B cell (primary cell): ENCODE data around the gene RETN. TPM values are rescaled to one million over a fixed set of nuclear protein-coding genes. Genes with fewer than 3 reads are reported as not detected.

ENCODE experiments used
- ATAC-seq: fragments of 200-7000 bp; cut with Tn5 transposase; one replicate; pipeline ENCODE4 v1.10.0; 2021; ENCODE audit warnings: low read depth, mild to moderate bottlenecking, moderate number of reproducible peaks, moderate library complexity
- CTCF ChIA-PET: fragments of 350-600 bp; sonication (Branson Sonifier 250); formaldehyde crosslinking; loops from one replicate; lab custom pipeline; 2021; ENCODE audit warnings: antibody characterized with exemption, inconsistent platforms; lab: Charles Lee
- POLR2A ChIA-PET: fragments of 350-600 bp; sonication (Branson Sonifier 250); formaldehyde crosslinking; loops from one replicate; lab custom pipeline; 2021; ENCODE audit warnings: antibody characterized with exemption; lab: Charles Lee
- DNase-seq: peaks from one replicate; pipeline ENCODE4 v3.0.0; 2013
- H2AFZ ChIP-seq: 2 replicates; pipeline ENCODE4 v1.6.1; 2012; ENCODE audit warnings: mild to moderate bottlenecking, low read depth, low read length; ENCODE audit not compliant: insufficient read depth, poor library complexity, severe bottlenecking
- H3K27ac ChIP-seq, 2 donors: 1 replicate in 1 of 2; 2 replicates in 1 of 2; pipeline ENCODE4 v1.5.1; 2012 to 2013; ENCODE audit warnings: low read length in 2 of 2, mild to moderate bottlenecking in 2 of 2, moderate library complexity in 1 of 2
- H3K27me3 ChIP-seq, 4 experiments: fragments of 200-600 bp in 1 of 4; sonication (generic) in 1 of 4; replicated peaks in 1 of 4; 1 replicate in 2 of 4; 2 replicates in 2 of 4; pipeline versions ENCODE4 v1.6.1 to v1.7.0; 2013 to 2016; ENCODE audit warnings: low read length in 3 of 4, mild to moderate bottlenecking in 2 of 4, mixed read lengths in 1 of 4, moderate library complexity in 1 of 4; ENCODE audit not compliant: insufficient read depth in 4 of 4, control insufficient read depth in 3 of 4; ENCODE audit errors: control extremely low read depth in 1 of 4
- H3K36me3 ChIP-seq, 2 experiments: replicated peaks in 1 of 2; 1 replicate in 1 of 2; 2 replicates in 1 of 2; pipeline versions ENCODE4 v1.6.1 to v1.7.1; 2013; ENCODE audit warnings: low read length in 1 of 2; ENCODE audit not compliant: insufficient read depth in 2 of 2, control insufficient read depth in 1 of 2; ENCODE audit errors: control extremely low read depth in 1 of 2, extremely low read depth in 1 of 2
- H3K4me1 ChIP-seq, 2 donors: fragments of 200-600 bp in 1 of 2; sonication (generic) in 1 of 2; 1 replicate in 1 of 2; 2 replicates in 1 of 2; pipeline versions ENCODE4 v1.5.1 to v1.6.1; 2013 to 2017; ENCODE audit warnings: low read length in 2 of 2; ENCODE audit not compliant: control insufficient read depth in 2 of 2, insufficient read depth in 2 of 2
- H3K4me2 ChIP-seq: replicated peaks from 2 replicates; pipeline ENCODE3; 2012; ENCODE audit warnings: mild to moderate bottlenecking, low read depth, low read length; ENCODE audit not compliant: poor library complexity, severe bottlenecking
- H3K4me3 ChIP-seq, 5 experiments: fragments of 200-600 bp in 1 of 5; sonication (generic) in 1 of 5; 1 replicate in 3 of 5; 2 replicates in 2 of 5; pipeline versions ENCODE4 v1.5.1 to v1.7.0; 2011 to 2016; ENCODE audit warnings: low read length in 4 of 5, mild to moderate bottlenecking in 4 of 5, low read depth in 2 of 5, control low read depth in 1 of 5, moderate library complexity in 1 of 5; ENCODE audit not compliant: insufficient read depth in 1 of 5; ENCODE audit errors: control extremely low read depth in 1 of 5, extremely low read depth in 1 of 5
- H3K79me2 ChIP-seq: fragments of 200-600 bp; sonication (generic); one replicate; pipeline ENCODE4 v1.6.0; 2016; ENCODE audit warnings: low read length; ENCODE audit not compliant: control insufficient read depth, insufficient read depth
- H3K9ac ChIP-seq: fragments of 200-600 bp; sonication (generic); 2 replicates; pipeline ENCODE4 v1.6.1; 2017; ENCODE audit warnings: mild to moderate bottlenecking, low read length, moderate library complexity
- H3K9me3 ChIP-seq, 3 donors: one replicate each; pipeline versions ENCODE4 v1.6.1 to v1.7.1; 2013; ENCODE audit warnings: low read length in 2 of 3; ENCODE audit not compliant: control insufficient read depth in 2 of 3, insufficient read depth in 1 of 3; ENCODE audit errors: control extremely low read depth in 1 of 3
- H4K20me1 ChIP-seq: 2 replicates; pipeline ENCODE4 v1.6.0; 2012; ENCODE audit warnings: mild to moderate bottlenecking, low read length; ENCODE audit not compliant: insufficient read depth, control insufficient read depth, poor library complexity, severe bottlenecking
- H3K27ac Mint-ChIP-seq: one replicate; pipeline ENCODE4 v1.8.0; 2021; ENCODE audit warnings: mixed read lengths
- H3K27me3 Mint-ChIP-seq: one replicate; pipeline ENCODE4 v1.8.0; 2021; ENCODE audit warnings: mixed read lengths
- H3K4me1 Mint-ChIP-seq: one replicate; pipeline ENCODE4 v1.8.0; 2021; ENCODE audit warnings: mixed read lengths
- H3K4me3 Mint-ChIP-seq: one replicate; pipeline ENCODE4 v1.8.0; 2021; ENCODE audit warnings: mixed read lengths
- H3K9me3 Mint-ChIP-seq: one replicate; pipeline ENCODE4 v1.8.0; 2022; ENCODE audit warnings: mixed read lengths; ENCODE audit not compliant: insufficient read depth
- EZH2 ChIP-seq: IDR thresholded peaks from 2 replicates; pipeline ENCODE4 v1.6.1; 2012; ENCODE audit warnings: borderline replicate concordance, low read depth, mild to moderate bottlenecking, moderate library complexity, low read length; ENCODE audit not compliant: insufficient read depth, poor library complexity, severe bottlenecking
- WGBS: methylation state at CpG from one replicate; pipeline ENCODE4 v1.1.5; 2013; ENCODE audit warnings: missing lambda C conversion rate; ENCODE audit not compliant: insufficient coverage; 5-methylcytosine and 5-hydroxymethylcytosine counted together
- intact Hi-C: fragments of 100-400 bp; cut with micrococcal nuclease; formaldehyde crosslinking; loops from one replicate; pipeline ENCODE4 v1.10.0; 2022
- polyA plus RNA-seq: library from polyadenylated mRNA; depleted of rRNA; stranded (reverse); fragments of >200 nt; gene quantifications from 2 replicates; pipeline ENCODE4 v1.2.3, GENCODE V29; 2012
- total RNA-seq, 2 donors: library from RNA; stranded (reverse); fragments of 120-200 nt in 1 of 2; gene quantifications; 1 replicate in 1 of 2; 2 replicates in 1 of 2; pipeline versions ENCODE4 v1.2.3 to v1.2.4, GENCODE V29; 2013 to 2022
- TF ChIP-seq, protein P1 (sequence below): fragments of 200-600 bp; IDR thresholded peaks from one replicate; pipeline ENCODE4 v1.8.0; 2022; ENCODE audit warnings: antibody characterized with exemption, mild to moderate bottlenecking

The RETN gene
- total and polyA plus RNA-seq, 2 donors (not counting 1 experiment from before 2014, with no cell fraction given), result not detected

DNA sequence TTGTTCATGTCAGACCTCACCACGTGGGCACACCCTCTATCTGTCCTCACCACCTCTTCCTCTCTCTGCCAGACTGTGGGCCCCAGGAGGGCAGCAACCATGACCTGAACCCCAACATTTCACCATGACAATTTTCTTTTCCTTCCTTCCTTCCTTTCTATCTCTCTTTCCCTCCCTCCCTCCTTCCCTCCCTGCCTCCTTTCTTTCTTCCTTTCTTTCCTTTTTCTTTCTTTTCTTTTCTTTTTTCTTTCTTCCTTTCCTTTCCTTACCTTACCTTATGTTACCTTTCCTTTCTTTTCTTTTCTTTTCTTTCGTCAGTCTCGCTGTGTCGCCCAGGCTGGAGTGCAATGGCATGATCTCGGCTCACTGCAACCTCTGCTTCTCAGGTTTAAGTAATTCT, 41.8 kb downstream of the RETN start:
- Histone ChIP-seq H3K4me1 (peaks cover 70 to 99% of the 10 kb centered on the region in 2 donors), H3K4me2 (peak overlapping the region; percentile 48), H3K27ac (no peak overlapping the region), H4K20me1 (no peaks in the 10 kb centered on the region), H3K27me3 (no peaks in the 10 kb centered on the region), H3K4me3 (peak overlapping the region in 1 of 5 experiments; percentile 11), H3K36me3 (no peaks in the 10 kb centered on the region), H3K9ac (no peak overlapping the region), H3K79me2 (peaks cover 26% of the 10 kb centered on the region), H2AFZ (peak overlapping the region; percentile 6), H3K9me3 (peaks cover 0 to 7% (median 0%) of the 10 kb centered on the region in 3 donors)
- peak overlapping the region; percentile 62 for H3K27ac Mint-ChIP-seq
- H3K4me1 Mint-ChIP-seq, result peaks cover 66% of the 10 kb centered on the region
- H3K4me3 Mint-ChIP-seq, result peak overlapping the region; percentile 14
- DNase-seq (no peak), ATAC-seq (no peak)
- no peaks in the 10 kb centered on the region for H3K9me3 Mint-ChIP-seq
- TF ChIP-seq, protein P1, sequence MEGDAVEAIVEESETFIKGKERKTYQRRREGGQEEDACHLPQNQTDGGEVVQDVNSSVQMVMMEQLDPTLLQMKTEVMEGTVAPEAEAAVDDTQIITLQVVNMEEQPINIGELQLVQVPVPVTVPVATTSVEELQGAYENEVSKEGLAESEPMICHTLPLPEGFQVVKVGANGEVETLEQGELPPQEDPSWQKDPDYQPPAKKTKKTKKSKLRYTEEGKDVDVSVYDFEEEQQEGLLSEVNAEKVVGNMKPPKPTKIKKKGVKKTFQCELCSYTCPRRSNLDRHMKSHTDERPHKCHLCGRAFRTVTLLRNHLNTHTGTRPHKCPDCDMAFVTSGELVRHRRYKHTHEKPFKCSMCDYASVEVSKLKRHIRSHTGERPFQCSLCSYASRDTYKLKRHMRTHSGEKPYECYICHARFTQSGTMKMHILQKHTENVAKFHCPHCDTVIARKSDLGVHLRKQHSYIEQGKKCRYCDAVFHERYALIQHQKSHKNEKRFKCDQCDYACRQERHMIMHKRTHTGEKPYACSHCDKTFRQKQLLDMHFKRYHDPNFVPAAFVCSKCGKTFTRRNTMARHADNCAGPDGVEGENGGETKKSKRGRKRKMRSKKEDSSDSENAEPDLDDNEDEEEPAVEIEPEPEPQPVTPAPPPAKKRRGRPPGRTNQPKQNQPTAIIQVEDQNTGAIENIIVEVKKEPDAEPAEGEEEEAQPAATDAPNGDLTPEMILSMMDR, result no peak
- TF ChIP-seq EZH2, result no peak
- CTCF ChIA-PET, result interaction anchor here (1.3 kb wide), 1 partner anchor 30 kb away, joined by 5 read pairs; the partner anchor contains the start of gene TRAPPC5
- 80% methylated on average over 5 of the region's 5 CpGs for WGBS
- POLR2A ChIA-PET, result interaction anchor here (0.6 to 1.4 kb wide), 3 partner anchors 9 to 41 kb away, joined by 3 read pairs; partner anchors contain the start of gene FCER2
- no peaks in the 10 kb centered on the region for H3K27me3 Mint-ChIP-seq
- intact Hi-C loops, result no loop called here

DNA sequence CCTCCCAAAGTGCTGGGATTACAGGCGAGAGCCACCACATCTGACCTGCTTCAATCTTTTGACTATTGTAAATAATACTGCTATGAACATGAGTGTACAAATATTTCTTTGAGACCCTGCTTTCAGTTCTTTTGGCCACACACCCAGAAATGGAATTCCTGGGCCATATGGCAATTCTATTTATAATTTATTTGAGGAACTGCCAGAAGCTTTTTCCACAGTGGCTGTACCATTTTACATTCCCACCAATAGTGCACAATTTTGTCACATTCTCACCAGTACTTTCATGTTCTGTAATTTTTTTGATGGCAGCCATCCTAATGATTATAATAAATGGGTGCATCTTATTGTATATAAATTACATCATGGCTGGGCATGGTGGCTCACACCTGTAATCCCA, 46.8 kb downstream of the RETN start:
- TF ChIP-seq, protein P1, result no peak
- no peak for TF ChIP-seq EZH2
- ATAC-seq (no peak), DNase-seq (no peak)
- Histone ChIP-seq H3K4me3 (no peak overlapping the region), H3K27ac (peak overlapping the region in 1 of 2 donors; percentile 12), H3K79me2 (peaks cover 3% of the 10 kb centered on the region), H3K27me3 (no peaks in the 10 kb centered on the region), H2AFZ (no peak overlapping the region), H3K4me2 (peak overlapping the region; percentile 5), H3K4me1 (peaks cover 47 to 82% of the 10 kb centered on the region in 2 donors), H3K9ac (no peak overlapping the region), H3K36me3 (no peaks in the 10 kb centered on the region), H4K20me1 (no peaks in the 10 kb centered on the region), H3K9me3 (peaks cover 2 to 14% (median 6%) of the 10 kb centered on the region in 3 donors)
- Mint-ChIP-seq H3K4me3 (no peak overlapping the region), H3K4me1 (peaks cover 55% of the 10 kb centered on the region), H3K9me3 (peaks cover 4% of the 10 kb centered on the region), H3K27ac (no peak overlapping the region), H3K27me3 (no peaks in the 10 kb centered on the region)
- ChIA-PET POLR2A (interaction anchor here (0.7 kb wide), 1 partner anchor 1756 kb away, joined by 4 read pairs; no protein-coding TSS in a partner anchor), CTCF (no interaction called here)
- intact Hi-C loops, result loop anchor here (5.0 kb wide), 1 partner anchor 33 kb away; the partner anchor contains the start of gene TRAPPC5
- no CpG with 5 or more reads among the region's 1 CpG for WGBS
